IMR-90 (cell line): ENCODE data around the gene AVPR2. TPM values are rescaled to one million over a fixed set of nuclear protein-coding genes. Genes with fewer than 3 reads are reported as not detected.
A peak's percentile ranks its signal among the peaks of the same experiment; 100 is the strongest.

ENCODE experiments used
- ATAC-seq: fragments of 200-7000 bp; cut with Tn5 transposase; 2 replicates; pipeline ENCODE4 v1.9.1; 2020; ENCODE audit warnings: low read depth, mild to moderate bottlenecking, moderate library complexity
- BruUV-seq: library from RNA; stranded (reverse); fragments of 400-500 nt; replicated peaks from 2 replicates; lab custom pipeline; 2021; lab: Mats Ljungman, UMichigan
- CTCF ChIA-PET: fragments of 300-600 bp; formaldehyde crosslinking; extraction: SDS; loops from one replicate; lab custom pipeline; 2021; ENCODE audit warnings: antibody characterized with exemption; lab: Yijun Ruan, JAX
- POLR2A ChIA-PET: fragments of 300-600 bp; sonication (Branson Sonifier 250); formaldehyde crosslinking; loops from one replicate; lab custom pipeline; 2022; ENCODE audit warnings: antibody characterized with exemption; ENCODE audit not compliant: unreplicated experiment; lab: Charles Lee
- DNase-seq: peaks from one replicate; pipeline ENCODE4 v3.0.0; 2013
- H2AFZ ChIP-seq: replicated peaks from 2 replicates; pipeline ENCODE3; 2013; ENCODE audit warnings: low read length, mild to moderate bottlenecking; ENCODE audit not compliant: poor library complexity
- H2AK5ac ChIP-seq: 2 replicates; pipeline ENCODE4 v1.6.1; 2013; ENCODE audit warnings: low read depth, low read length, inconsistent platforms
- H2AK9ac ChIP-seq: replicated peaks from 2 replicates; pipeline ENCODE3; 2013; ENCODE audit warnings: mild to moderate bottlenecking, low read depth, low read length, moderate library complexity; ENCODE audit not compliant: poor library complexity
- H2BK120ac ChIP-seq: 2 replicates; pipeline ENCODE4 v1.6.1; 2013; ENCODE audit warnings: low read depth, low read length, inconsistent platforms
- H2BK15ac ChIP-seq: 3 replicates; pipeline ENCODE4 v1.6.1; 2013; ENCODE audit warnings: low read depth, low read length, inconsistent platforms
- H2BK20ac ChIP-seq: 2 replicates; pipeline ENCODE4 v1.6.1; 2013; ENCODE audit warnings: low read depth, mild to moderate bottlenecking, inconsistent platforms, low read length, moderate library complexity
- H2BK5ac ChIP-seq: 2 replicates; pipeline ENCODE4 v1.6.1; 2013; ENCODE audit warnings: mild to moderate bottlenecking, low read depth, low read length, inconsistent platforms; ENCODE audit not compliant: poor library complexity, severe bottlenecking
- H3K14ac ChIP-seq: replicated peaks from 2 replicates; pipeline ENCODE4 v1.6.1; 2013; ENCODE audit warnings: low read depth, low read length, inconsistent platforms
- H3K18ac ChIP-seq: 2 replicates; pipeline ENCODE4 v1.6.1; 2013; ENCODE audit warnings: low read depth, low read length, control low read depth
- H3K23ac ChIP-seq: 2 replicates; pipeline ENCODE4 v1.6.1; 2013; ENCODE audit warnings: low read depth, low read length, inconsistent platforms
- H3K27ac ChIP-seq: 2 replicates; pipeline ENCODE4 v1.5.1; 2013; ENCODE audit warnings: mild to moderate bottlenecking, control low read depth, low read length; ENCODE audit not compliant: insufficient read depth
- H3K27me3 ChIP-seq: 2 replicates; pipeline ENCODE4 v1.6.1; 2013; ENCODE audit warnings: low read length; ENCODE audit not compliant: control insufficient read depth, insufficient read depth
- H3K36me3 ChIP-seq: 2 replicates; pipeline ENCODE4 v1.6.1; 2013; ENCODE audit warnings: low read length, mixed read lengths; ENCODE audit not compliant: control insufficient read depth, insufficient read depth
- H3K4ac ChIP-seq: 2 replicates; pipeline ENCODE4 v1.6.1; 2013; ENCODE audit warnings: low read depth, low read length, inconsistent platforms
- H3K4me1 ChIP-seq: 2 replicates; pipeline ENCODE4 v1.6.1; 2013; ENCODE audit warnings: low read length, mixed read lengths; ENCODE audit not compliant: control insufficient read depth, insufficient read depth
- H3K4me2 ChIP-seq: 2 replicates; pipeline ENCODE4 v1.6.1; 2013; ENCODE audit warnings: low read depth, mild to moderate bottlenecking, control low read depth, low read length, moderate library complexity
- H3K4me3 ChIP-seq: 2 replicates; pipeline ENCODE4 v1.5.1; 2013; ENCODE audit warnings: low read depth, mild to moderate bottlenecking, control low read depth, low read length, moderate library complexity; ENCODE audit not compliant: insufficient read depth
- H3K56ac ChIP-seq: 2 replicates; pipeline ENCODE4 v1.6.1; 2013; ENCODE audit warnings: low read length, inconsistent platforms; ENCODE audit not compliant: insufficient read depth; ENCODE audit errors: extremely low read depth
- H3K79me1 ChIP-seq, 2 experiments: 2 replicates each; pipeline ENCODE4 v1.6.1; 2013; ENCODE audit warnings: low read length in 2 of 2, inconsistent platforms in 1 of 2, low read depth in 1 of 2
- H3K9ac ChIP-seq: 2 replicates; pipeline ENCODE4 v1.6.1; 2013; ENCODE audit warnings: low read depth, low read length, control low read depth
- H3K9me1 ChIP-seq: 2 replicates; pipeline ENCODE4 v1.6.1; 2013; ENCODE audit warnings: low read length, inconsistent platforms; ENCODE audit not compliant: insufficient read depth
- H3K9me3 ChIP-seq: 2 replicates; pipeline ENCODE4 v1.6.1; 2013; ENCODE audit warnings: low read length; ENCODE audit not compliant: control insufficient read depth, insufficient read depth
- H4K20me1 ChIP-seq: 2 replicates; pipeline ENCODE4 v1.6.1; 2013; ENCODE audit warnings: low read length, inconsistent platforms; ENCODE audit not compliant: insufficient read depth
- H4K5ac ChIP-seq: 2 replicates; pipeline ENCODE4 v1.6.1; 2013; ENCODE audit warnings: mild to moderate bottlenecking, low read depth, low read length, control low read depth
- H4K8ac ChIP-seq, 2 experiments: 2 replicates each; pipeline ENCODE4 v1.6.1; 2013; ENCODE audit warnings: low read depth in 2 of 2, low read length in 2 of 2, control low read depth in 1 of 2, inconsistent platforms in 1 of 2
- H4K91ac ChIP-seq: 2 replicates; pipeline ENCODE4 v1.6.1; 2013; ENCODE audit warnings: low read depth, low read length, inconsistent platforms; ENCODE audit not compliant: insufficient read depth
- CEBPB ChIP-seq: IDR thresholded peaks from 2 replicates; pipeline ENCODE4 v1.6.1; 2012; ENCODE audit warnings: low read depth, low read length, improper control_type of control experiment
- CTCF ChIP-seq: conservative IDR thresholded peaks from 2 replicates; pipeline ENCODE4 v1.5.1; 2012; ENCODE audit warnings: mild to moderate bottlenecking, low read depth, low read length, improper control_type of control experiment
- FOS ChIP-seq: fragments of 150-350 bp; IDR thresholded peaks from 2 replicates; pipeline ENCODE4 v1.6.1; 2016; ENCODE audit warnings: low read depth, low read length
- MAZ ChIP-seq: IDR thresholded peaks from 2 replicates; pipeline ENCODE4 v1.6.1; 2012; ENCODE audit warnings: low read depth, mild to moderate bottlenecking, low read length, improper control_type of control experiment, moderate library complexity, borderline replicate concordance
- MXI1 ChIP-seq: IDR thresholded peaks from 2 replicates; pipeline ENCODE4 v1.6.1; 2012; ENCODE audit warnings: low read depth, mild to moderate bottlenecking, low read length, moderate library complexity, borderline replicate concordance
- NFE2L2 ChIP-seq: fragments of 150-350 bp; IDR thresholded peaks from 2 replicates; pipeline ENCODE4 v1.6.1; 2016; ENCODE audit warnings: low read depth, mild to moderate bottlenecking, low read length
- POLR2A ChIP-seq: IDR thresholded peaks from 2 replicates; pipeline ENCODE4 v1.6.1; 2012; ENCODE audit warnings: mild to moderate bottlenecking, low read depth, low read length
- RAD21 ChIP-seq: IDR thresholded peaks from 2 replicates; pipeline ENCODE4 v1.6.1; 2012; ENCODE audit warnings: low read length, improper control_type of control experiment
- RFX5 ChIP-seq: IDR thresholded peaks from 2 replicates; pipeline ENCODE4 v1.8.0; 2012; ENCODE audit warnings: low read depth, mild to moderate bottlenecking, low read length, moderate library complexity
- SMC3 ChIP-seq: fragments of 150-350 bp; IDR thresholded peaks from 2 replicates; pipeline ENCODE4 v1.6.1; 2016; ENCODE audit warnings: low read depth, mild to moderate bottlenecking, antibody characterized with exemption, low read length, moderate library complexity
- WGBS, 2 experiments: methylation state at CpG; one replicate each; pipeline versions ENCODE4 v1.1.5 to v1.1.7; 2013; ENCODE audit warnings: missing lambda C conversion rate in 2 of 2; ENCODE audit not compliant: insufficient read length in 1 of 2; ENCODE audit errors: extremely low coverage in 2 of 2; 5-methylcytosine and 5-hydroxymethylcytosine counted together
- dilution Hi-C: fragments of 300-500 bp; cut with HindIII; formaldehyde crosslinking; loops from one replicate; pipeline ENCODE4 v1.14.3; 2018; ENCODE audit warnings: low sequenced_read_pairs; ENCODE audit not compliant: unreplicated experiment
- in situ Hi-C: fragments of 300-500 bp; cut with MboI; formaldehyde crosslinking; loops from 3 replicates; pipeline ENCODE4 v1.14.3; 2019; ENCODE audit warnings: low sequenced_read_pairs, inconsistent platforms, mixed read lengths
- intact Hi-C: fragments of 100-400 bp; cut with micrococcal nuclease; formaldehyde crosslinking; loops from 2 replicates; pipeline ENCODE4 v1.10.0; 2022
- polyA plus RNA-seq, 3 experiments: library from polyadenylated mRNA; depleted of rRNA; stranded (reverse); fragments of >200 nt; gene quantifications; 2 replicates each; pipeline ENCODE4 v1.2.3, GENCODE V29; 2012; ENCODE audit warnings: low replicate concordance in 1 of 3
- total RNA-seq: library from RNA; depleted of rRNA; stranded (reverse); fragments of >200 nt; gene quantifications from 2 replicates; pipeline ENCODE4 v1.2.3, GENCODE V29; 2012
- TF ChIP-seq, protein P1 (sequence below): fragments of 150-350 bp; IDR thresholded peaks from 2 replicates; pipeline ENCODE4 v1.6.1; 2017; ENCODE audit warnings: mild to moderate bottlenecking, antibody characterized with exemption, low read length, low read depth

AVPR2 gene
- total and polyA plus RNA-seq, 2 of the 4 experiments (the other 2 are of a cell fraction) = not detected

- Histone ChIP-seq H3K79me1 (peaks cover 0 to 4% of the 10 kb centered on the region in 2 experiments; a peak in 1 of 4 replicates), H3K27ac (no peak overlapping the region), H3K23ac (no peak overlapping the region), H3K56ac (no peak overlapping the region), H3K4me3 (no peak overlapping the region), H3K18ac (no peak overlapping the region), H2BK15ac (no peak overlapping the region), H2AK9ac (no peak overlapping the region), H4K5ac (no peak overlapping the region), H2BK5ac (no peak overlapping the region), H2AFZ (no peak overlapping the region), H3K9me1 (no peaks in the 10 kb centered on the region), H3K4ac (no peak overlapping the region), H2BK20ac (no peak overlapping the region), H3K36me3 (peaks cover 28% of the 10 kb centered on the region), H3K14ac (no peak overlapping the region), H4K20me1 (no peaks in the 10 kb centered on the region), H3K9me3 (no peaks in the 10 kb centered on the region), H3K4me2 (no peak overlapping the region), H4K91ac (no peak overlapping the region), H3K27me3 (no peaks in the 10 kb centered on the region), H3K9ac (no peak overlapping the region), H3K4me1 (no peaks in the 10 kb centered on the region), H2AK5ac (no peak overlapping the region), H4K8ac (no peak overlapping the region), H2BK120ac (no peak overlapping the region)
- TSS peak; percentile 87 for BruUV-seq
- CTCF ChIA-PET = interaction anchor here (1.3 kb wide), 1 partner anchor 19 kb away, joined by 3 read pairs; no protein-coding TSS in a partner anchor
- dilution Hi-C loops = no loop called here
- intact Hi-C loops = no loop called here
- DNase-seq = no peak
- POLR2A ChIA-PET = no interaction called here
- no peak for TF ChIP-seq MXI1
- no peak for TF ChIP-seq RFX5
- no peak for TF ChIP-seq POLR2A
- no peak for TF ChIP-seq FOS
- no peak for TF ChIP-seq CEBPB
- no peak for TF ChIP-seq MAZ
- TF ChIP-seq NFE2L2 = no peak
- TF ChIP-seq, protein P1, sequence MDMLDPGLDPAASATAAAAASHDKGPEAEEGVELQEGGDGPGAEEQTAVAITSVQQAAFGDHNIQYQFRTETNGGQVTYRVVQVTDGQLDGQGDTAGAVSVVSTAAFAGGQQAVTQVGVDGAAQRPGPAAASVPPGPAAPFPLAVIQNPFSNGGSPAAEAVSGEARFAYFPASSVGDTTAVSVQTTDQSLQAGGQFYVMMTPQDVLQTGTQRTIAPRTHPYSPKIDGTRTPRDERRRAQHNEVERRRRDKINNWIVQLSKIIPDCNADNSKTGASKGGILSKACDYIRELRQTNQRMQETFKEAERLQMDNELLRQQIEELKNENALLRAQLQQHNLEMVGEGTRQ = no peak
- no peak for TF ChIP-seq RAD21
- no peak for TF ChIP-seq SMC3
- no peak for TF ChIP-seq CTCF
- no CpG with 5 or more reads among the region's 10 CpGs for WGBS, 2 experiments
- no peak for ATAC-seq
- in situ Hi-C loops = no loop called here
Observed at GRCh38 chrX:153948002-153948466, 43.6 kb downstream of the AVPR2 start.
